Adrenal gland (tissue), 12 donors: ENCODE results near the gene ARHGAP18. TPM values are rescaled to one million over a fixed set of nuclear protein-coding genes. Genes with fewer than 3 reads are reported as not detected.
A peak's percentile ranks its signal among the peaks of the same experiment; 100 is the strongest.

ENCODE experiments used
- DNase-seq, 7 donors: peaks; one replicate each; pipeline ENCODE4 v3.0.0-alpha.2; 2019 to 2020
- H3K27ac ChIP-seq, 5 donors: fragments of 200-600 bp; sonication (generic) in 4 of 5; 1 replicate in 3 of 5; 2 replicates in 2 of 5; pipeline versions ENCODE4 v1.5.1 to v1.8.0; 2016 to 2020; ENCODE audit warnings: mild to moderate bottlenecking in 1 of 5
- H3K27me3 ChIP-seq: fragments of 200-600 bp; 2 replicates; pipeline ENCODE4 v1.8.0; 2021
- H3K36me3 ChIP-seq, 2 donors: fragments of 200-600 bp; replicated peaks in 1 of 2; 1 replicate in 1 of 2; 2 replicates in 1 of 2; pipeline versions ENCODE4 v1.5.1 to v1.8.0; 2018 to 2022
- H3K4me1 ChIP-seq, 2 donors: fragments of 200-600 bp; replicated peaks in 1 of 2; 1 replicate in 1 of 2; 2 replicates in 1 of 2; pipeline versions ENCODE4 v1.5.1 to v1.8.0; 2018 to 2021
- H3K4me3 ChIP-seq, 4 donors: fragments of 200-600 bp; sonication (generic) in 3 of 4; one replicate each; pipeline ENCODE4 v1.5.1; 2016 to 2018
- H3K9me3 ChIP-seq, 3 donors: fragments of 200-600 bp; sonication (generic) in 1 of 3; replicated peaks in 1 of 3; 1 replicate in 2 of 3; 2 replicates in 1 of 3; pipeline versions ENCODE4 v1.5.1 to v1.8.0; 2016 to 2021
- CTCF ChIP-seq, 6 experiments: fragments of 450-650 bp in 4 of 6; fragments of 200-600 bp in 2 of 6; sonication (generic) in 1 of 6; IDR thresholded peaks; 1 replicate in 5 of 6; 2 replicates in 1 of 6; pipeline versions ENCODE4 v1.5.1 to v1.8.0; 2016 to 2021; ENCODE audit warnings: antibody characterized with exemption in 6 of 6, mild to moderate bottlenecking in 2 of 6, moderate library complexity in 1 of 6
- POLR2A ChIP-seq, 2 donors: fragments of 450-650 bp; IDR thresholded peaks; one replicate each; pipeline ENCODE4 v1.6.1; 2017; ENCODE audit warnings: antibody characterized with exemption in 2 of 2, mild to moderate bottlenecking in 2 of 2, moderate library complexity in 1 of 2
- WGBS, 4 donors: extraction: QIAGEN DNeasy Blood & Tissue Kit in 2 of 4; methylation state at CpG; one replicate each; pipeline versions ENCODE4 v1.1.5 to v1.1.7; 2013 to 2017; 5-methylcytosine and 5-hydroxymethylcytosine counted together
- intact Hi-C, 2 donors: fragments of 100-400 bp; cut with DNase I; formaldehyde crosslinking; loops; one replicate each; pipeline versions ENCODE4 v1.14.1 to v1.15.0; 2022 to 2023
- polyA plus RNA-seq, 3 donors: library from polyadenylated mRNA; stranded (reverse); fragments of 200-250 nt in 2 of 3; fragments of 350-450 nt in 1 of 3; fragmentation: Illumina TruSeq in 1 of 3; extraction: RNeasy Lipid Tissue Mini Kit (QIAGEN cat#74804) in 1 of 3; gene quantifications; one replicate each; pipeline ENCODE4 v1.2.3, GENCODE V29; 2013 to 2014
- total RNA-seq, 9 donors: library from RNA; depleted of rRNA in 4 of 9; stranded (reverse); fragments of >200 nt in 4 of 9; fragments of 120-200 nt in 1 of 9; fragmentation: NEBNext Ultra II Directional in 1 of 9; extraction: Animal tissue kit (Norgen Biotek cat#: 25700) in 1 of 9; gene quantifications; one replicate each; pipeline versions ENCODE4 v1.1.0 to v1.2.4, GENCODE V29; 2013 to 2023
- donor health status: healthy with polysubstance abuse.
- donor health status: Bipolar disorder and iron deficiency.
- donor health status: DM: yes; HTN: yes; CAD: no.
- donor health status: DM: no; HTN: no; CAD: no.
- donor health status: DM: no; HTN: no; CAD: no.
- donor health status: DM: yes; HTN: yes; CAD: no.

ARHGAP18 gene
- total and polyA plus RNA-seq, 12 donors: 22.0 to 101 (median 75.8) TPM

DNA sequence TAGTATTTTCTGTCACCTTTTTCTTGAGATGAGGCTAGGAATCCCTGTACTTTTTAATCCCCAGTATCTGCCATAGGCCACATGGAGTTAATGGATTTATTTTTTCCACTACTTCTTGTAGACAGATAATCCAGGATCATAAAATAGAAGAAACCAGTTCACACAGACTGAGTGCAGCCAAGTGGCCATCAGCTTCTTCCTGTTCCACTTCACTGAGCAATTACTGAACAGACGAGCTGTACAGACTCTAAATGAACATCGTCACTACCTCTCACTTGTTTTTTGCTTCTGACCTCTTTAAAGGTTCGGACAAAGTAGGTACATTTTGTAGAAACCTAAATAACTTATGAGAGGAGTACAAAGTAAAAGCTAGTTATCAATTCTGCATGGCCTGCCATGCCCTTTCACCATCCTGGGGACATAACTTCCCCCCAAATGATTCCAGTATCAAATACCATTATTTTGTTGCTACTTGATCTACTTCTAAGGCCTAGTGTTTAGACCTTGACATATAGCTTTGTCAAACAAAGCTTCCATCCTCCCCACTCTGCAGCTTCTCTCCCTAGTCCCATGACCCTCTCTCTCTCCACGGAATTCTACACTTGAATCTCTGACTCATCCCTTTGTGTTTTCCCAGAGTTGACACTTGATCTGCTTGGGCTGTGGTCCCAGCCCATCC lies 34.4 kb upstream of the ARHGAP18 start:
- intact Hi-C loops: no loop called here
- TF ChIP-seq POLR2A (IDR thresholded peaks at IDR 0.05) (no peak), CTCF (IDR thresholded peaks at IDR 0.05) (no peak)
- peak in 4 of 7 donors; percentile 31 to 47 (median 39) for DNase-seq
- Histone ChIP-seq H3K36me3 (no peaks in the 10 kb centered on the region), H3K27ac (peak overlapping the region; percentile 2 to 63 (median 14)), H3K4me1 (peaks cover 15 to 18% of the 10 kb centered on the region in 2 donors), H3K27me3 (no peaks in the 10 kb centered on the region), H3K9me3 (no peaks in the 10 kb centered on the region), H3K4me3 (no peak overlapping the region)
- 31 to 42% (median 36%) methylated on average over 4 of the region's 4 CpGs for WGBS, 4 donors

- H3K36me3 ChIP-seq: no peaks in the 10 kb centered on the region
- intact Hi-C loops: no loop called here
- no peak for DNase-seq
- no peak overlapping the region for H3K27ac ChIP-seq
- no peak overlapping the region for H3K4me3 ChIP-seq
- H3K27me3 ChIP-seq: no peaks in the 10 kb centered on the region
- WGBS, 4 donors: 32 to 57% (median 44%) methylated on average over 1 of the region's 1 CpG
- H3K4me1 ChIP-seq: peaks cover 0 to 9% of the 10 kb centered on the region in 2 donors
- no peak for TF ChIP-seq POLR2A (IDR thresholded peaks at IDR 0.05)
- TF ChIP-seq CTCF (IDR thresholded peaks at IDR 0.05): no peak
- H3K9me3 ChIP-seq: no peaks in the 10 kb centered on the region
Measured at GRCh38 chr6:129740013-129740412, 30.0 kb upstream of the ARHGAP18 start.

DNA sequence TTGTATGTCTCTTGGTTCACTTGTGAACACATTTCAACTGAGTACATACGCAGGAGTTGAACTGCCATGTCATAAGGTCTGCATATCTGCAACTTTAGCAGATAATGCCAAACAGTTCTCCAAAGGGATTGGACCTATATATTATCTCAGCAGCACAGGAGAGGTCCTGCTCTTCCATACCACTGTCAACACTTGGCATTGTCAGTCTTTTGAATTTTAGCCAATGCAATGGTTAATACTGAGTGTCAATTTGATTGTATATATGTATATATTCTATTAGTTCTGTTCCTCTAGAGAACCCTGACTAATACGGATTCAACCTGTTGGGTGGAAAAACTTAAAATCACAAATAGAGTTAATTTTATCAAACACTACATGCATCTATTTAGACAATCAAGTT lies 26.1 kb upstream of the ARHGAP18 start:
- no peak for DNase-seq
- TF ChIP-seq POLR2A (IDR thresholded peaks at IDR 0.05): no peak
- TF ChIP-seq CTCF (IDR thresholded peaks at IDR 0.05): no peak
- Histone ChIP-seq H3K4me3 (no peak overlapping the region), H3K4me1 (peaks cover 0 to 11% of the 10 kb centered on the region in 2 donors), H3K27me3 (no peaks in the 10 kb centered on the region), H3K27ac (no peak overlapping the region), H3K36me3 (no peaks in the 10 kb centered on the region), H3K9me3 (no peaks in the 10 kb centered on the region)
- intact Hi-C loops: no loop called here
- WGBS, 4 donors: 97 to 99% (median 98%) methylated on average over 2 of the region's 2 CpGs

GRCh38 chr6:129733290-129733689 lies 23.3 kb upstream of the ARHGAP18 start:
- intact Hi-C loops: loop anchor here in 1 of 2 donors (5.0 kb wide), 1 partner anchor 141 kb away; no protein-coding TSS in a partner anchor

More at GRCh38 chr6:129733290-129733689, 23.3 kb upstream of the ARHGAP18 start:
- Histone ChIP-seq H3K4me3 (no peak overlapping the region), H3K9me3 (no peaks in the 10 kb centered on the region), H3K4me1 (peaks cover 0 to 21% of the 10 kb centered on the region in 2 donors), H3K27ac (no peak overlapping the region), H3K36me3 (no peaks in the 10 kb centered on the region), H3K27me3 (no peaks in the 10 kb centered on the region)
- TF ChIP-seq CTCF (IDR thresholded peaks at IDR 0.05) (no peak), POLR2A (IDR thresholded peaks at IDR 0.05) (no peak)
- WGBS, 4 donors: 80 to 91% (median 84%) methylated on average over 2 of the region's 2 CpGs
- DNase-seq: no peak
